Measurements from ENCODE around the gene ANKRD11. TPM values are rescaled to one million over a fixed set of nuclear protein-coding genes. Genes with fewer than 3 reads are reported as not detected.

Gene ANKRD11
- polyA plus RNA-seq, 3 donors = 3.2 to 62.4 (median 5.4) TPM

GRCh38 chr16:89343501-89344457 lies 146.6 kb downstream of the ANKRD11 start:
- Mint-ChIP-seq H3K4me1 (peaks cover 14% of the 10 kb centered on the region), H3K9me3 (no peaks in the 10 kb centered on the region), H3K36me3 (peaks cover 4 to 30% of the 10 kb centered on the region in 2 donors), H3K27me3 (ENCODE audit: low read depth in 3 of 3) (no peaks in the 10 kb centered on the region), H3K4me3 (no peak overlapping the region), H3K27ac (peak overlapping the region in 5 of 7 donors; percentile 30 to 72 (median 51))
- Histone ChIP-seq H3K4me1 (ENCODE audit: control insufficient read depth in 1 of 2, insufficient read depth in 2 of 2, low read length in 2 of 2) (no peaks in the 10 kb centered on the region), H3K79me2 (ENCODE audit: insufficient read depth, low read length) (peaks cover 100% of the 10 kb centered on the region), H3K4me2 (replicated peaks; ENCODE audit: extremely low read depth, low read length, poor library complexity, severe bottlenecking) (no peak overlapping the region), H3K9ac (ENCODE audit: insufficient read depth, low read length, poor library complexity, severe bottlenecking) (no peak overlapping the region), H3K36me3 (replicated peaks in 1 of 2; ENCODE audit: control insufficient read depth in 1 of 2, insufficient read depth in 2 of 2, low read length in 2 of 2) (peaks cover 0 to 16% of the 10 kb centered on the region in 2 donors), H4K20me1 (ENCODE audit: insufficient read depth, low read length) (peaks cover 100% of the 10 kb centered on the region), H3K27ac (ENCODE audit: low read depth in 1 of 2, low read length in 2 of 2) (peak overlapping the region in 1 of 2 donors; percentile 26), H3K27me3 (ENCODE audit: control insufficient read depth in 2 of 2, insufficient read depth in 2 of 2, low read length in 2 of 2) (no peaks in the 10 kb centered on the region), H2AFZ (ENCODE audit: insufficient read depth, low read depth, low read length, poor library complexity, severe bottlenecking) (no peak overlapping the region), H3K4me3 (replicated peaks in 1 of 3; ENCODE audit: low read depth in 2 of 3, low read length in 3 of 3) (no peak overlapping the region), H3K9me3 (replicated peaks in 1 of 2; ENCODE audit: control insufficient read depth in 1 of 2, insufficient read depth in 1 of 2, low read length in 2 of 2) (no peaks in the 10 kb centered on the region)
- 94% methylated on average over 29 of the region's 36 CpGs for WGBS (ENCODE audit: insufficient coverage)
- no peak for DNase-seq
- intact Hi-C loops (cut with micrococcal nuclease) = no loop called here
- TF ChIP-seq CTCF (IDR thresholded peaks at IDR 0.05) = no peak

GRCh38 chr16:89341697-89342694 lies 148.4 kb downstream of the ANKRD11 start:
- no peaks in the 10 kb centered on the region for H3K27me3 ChIP-seq (ENCODE audit: control insufficient read depth in 2 of 2, insufficient read depth in 2 of 2, low read length in 2 of 2)
- H4K20me1 ChIP-seq (ENCODE audit: insufficient read depth, low read length) = peaks cover 100% of the 10 kb centered on the region
- H3K4me1 ChIP-seq (ENCODE audit: control insufficient read depth in 1 of 2, insufficient read depth in 2 of 2, low read length in 2 of 2) = no peaks in the 10 kb centered on the region
- H3K27ac ChIP-seq (ENCODE audit: low read depth in 1 of 2, low read length in 2 of 2) = no peak overlapping the region
- H3K4me2 ChIP-seq (replicated peaks; ENCODE audit: extremely low read depth, low read length, poor library complexity, severe bottlenecking) = no peak overlapping the region
- H3K4me3 Mint-ChIP-seq = no peak overlapping the region
- DNase-seq = no peak
- peak overlapping the region in 1 of 7 donors; percentile 55 for H3K27ac Mint-ChIP-seq
- no peak overlapping the region for H3K9ac ChIP-seq (ENCODE audit: insufficient read depth, low read length, poor library complexity, severe bottlenecking)
- no peaks in the 10 kb centered on the region for H3K27me3 Mint-ChIP-seq (ENCODE audit: low read depth in 3 of 3)
- peaks cover 4 to 30% of the 10 kb centered on the region in 2 donors for H3K36me3 Mint-ChIP-seq
- 87% methylated on average over 15 of the region's 35 CpGs for WGBS (ENCODE audit: insufficient coverage)
- no peaks in the 10 kb centered on the region for H3K9me3 Mint-ChIP-seq
- H3K79me2 ChIP-seq (ENCODE audit: insufficient read depth, low read length) = peaks cover 100% of the 10 kb centered on the region
- H3K4me3 ChIP-seq (replicated peaks in 1 of 3; ENCODE audit: low read depth in 2 of 3, low read length in 3 of 3) = no peak overlapping the region
- H2AFZ ChIP-seq (ENCODE audit: insufficient read depth, low read depth, low read length, poor library complexity, severe bottlenecking) = no peak overlapping the region
- no peaks in the 10 kb centered on the region for H3K9me3 ChIP-seq (replicated peaks in 1 of 2; ENCODE audit: control insufficient read depth in 1 of 2, insufficient read depth in 1 of 2, low read length in 2 of 2)
- H3K36me3 ChIP-seq (replicated peaks in 1 of 2; ENCODE audit: control insufficient read depth in 1 of 2, insufficient read depth in 2 of 2, low read length in 2 of 2) = peaks cover 0 to 16% of the 10 kb centered on the region in 2 donors
- peaks cover 14% of the 10 kb centered on the region for H3K4me1 Mint-ChIP-seq
- intact Hi-C loops (cut with micrococcal nuclease) = no loop called here
- TF ChIP-seq CTCF (IDR thresholded peaks at IDR 0.05) = no peak

All from CD14-positive monocyte (primary cell).